GM19468 (cell line): Measurements from ENCODE around the gene STARD7.
A peak's percentile ranks its signal among the peaks of the same experiment; 100 is the strongest.
"Not testable (repeated sequence)": the region's sequence is repeated elsewhere in the genome, so short reads cannot be mapped to it uniquely, and the experiment has no call there.

Source experiments
- ATAC-seq: cut with Tn5 transposase; IDR thresholded peaks from one replicate; pipeline ENCODE4 v1.9.1; 2021; ENCODE audit warnings: mild to moderate bottlenecking, moderate library complexity, moderate number of reproducible peaks; ENCODE audit not compliant: unreplicated experiment; ENCODE audit errors: extremely low read depth

Gene STARD7

GRCh38 chr2:96151595-96152303, 56.9 kb downstream of the STARD7 start:
- no peak for ATAC-seq

GRCh38 chr2:96150791-96151594, 57.6 kb downstream of the STARD7 start:
- no peak for ATAC-seq

- no peak for ATAC-seq
Observed at GRCh38 chr2:96150007-96150640, 58.5 kb downstream of the STARD7 start.

- ATAC-seq, result peak; percentile 30
Observed at GRCh38 chr2:96148410-96149217, 60.0 kb downstream of the STARD7 start.

GRCh38 chr2:96147593-96148201, 60.9 kb downstream of the STARD7 start:
- ATAC-seq, result no peak

- ATAC-seq, result no peak
Observed at GRCh38 chr2:96146881-96147592, 61.6 kb downstream of the STARD7 start.

GRCh38 chr2:96146153-96146880, 62.3 kb downstream of the STARD7 start:
- no peak for ATAC-seq

- no peak for ATAC-seq
Observed at GRCh38 chr2:96145848-96146152, 62.8 kb downstream of the STARD7 start.

- peak; percentile 26 for ATAC-seq
Observed at GRCh38 chr2:96145036-96145847, 63.4 kb downstream of the STARD7 start, which contains the start of gene DUSP2. TSS of gene DUSP2 (minus strand) at chr2:96145440. CDS start at chr2:96145354, 86 bp downstream.

GRCh38 chr2:96144481-96145035, 64.1 kb downstream of the STARD7 start:
- no peak for ATAC-seq

- ATAC-seq, result no peak
Observed at GRCh38 chr2:96143848-96144480, 64.7 kb downstream of the STARD7 start.

GRCh38 chr2:96143231-96143847, 65.3 kb downstream of the STARD7 start:
- no peak for ATAC-seq

- no peak for ATAC-seq
Observed at GRCh38 chr2:96142217-96143113, 66.2 kb downstream of the STARD7 start.

GRCh38 chr2:96141624-96141967, 67.0 kb downstream of the STARD7 start:
- ATAC-seq, result not testable (repeated sequence)

GRCh38 chr2:96140941-96141623, 67.5 kb downstream of the STARD7 start:
- no peak for ATAC-seq
